HAP-1 (cell line): ENCODE measurements around the gene SMCO4.
"Not testable (repeated sequence)": the region's sequence is repeated elsewhere in the genome, so short reads cannot be mapped to it uniquely, and the experiment has no call there.

Experiments
- DNase-seq, 2 experiments: peaks; one replicate each; pipeline ENCODE4 v3.0.0-alpha.2; 2016 to 2020; ENCODE audit warnings: low spot score in 2 of 2
- H3K27me3 ChIP-seq: fragments of 250-450 bp; sonication (Bioruptor Pico); 2 replicates; pipeline ENCODE4 v1.5.1; 2020; ENCODE audit warnings: low read depth, mild to moderate bottlenecking, moderate library complexity
- H3K36me3 ChIP-seq: fragments of 250-450 bp; sonication (Bioruptor Pico); replicated peaks from 2 replicates; pipeline ENCODE4 v1.5.1; 2020; ENCODE audit warnings: mild to moderate bottlenecking
- H3K4me1 ChIP-seq: fragments of 250-450 bp; sonication (Bioruptor Pico); 2 replicates; pipeline ENCODE4 v1.5.1; 2020; ENCODE audit warnings: mild to moderate bottlenecking
- H3K4me3 ChIP-seq: fragments of 250-450 bp; sonication (Bioruptor Pico); 2 replicates; pipeline ENCODE4 v1.5.1; 2020; ENCODE audit warnings: mild to moderate bottlenecking, moderate library complexity
- H3K9me3 ChIP-seq: fragments of 250-450 bp; sonication (Bioruptor Pico); 2 replicates; pipeline ENCODE4 v1.5.1; 2020; ENCODE audit warnings: mild to moderate bottlenecking, moderate library complexity
- in situ Hi-C: fragments of 300-500 bp; cut with MboI; formaldehyde crosslinking; loops from 3 replicates; pipeline ENCODE4 v1.14.3; 2020; ENCODE audit warnings: low sequenced_read_pairs, inconsistent platforms, mixed read lengths

SMCO4 gene

DNA sequence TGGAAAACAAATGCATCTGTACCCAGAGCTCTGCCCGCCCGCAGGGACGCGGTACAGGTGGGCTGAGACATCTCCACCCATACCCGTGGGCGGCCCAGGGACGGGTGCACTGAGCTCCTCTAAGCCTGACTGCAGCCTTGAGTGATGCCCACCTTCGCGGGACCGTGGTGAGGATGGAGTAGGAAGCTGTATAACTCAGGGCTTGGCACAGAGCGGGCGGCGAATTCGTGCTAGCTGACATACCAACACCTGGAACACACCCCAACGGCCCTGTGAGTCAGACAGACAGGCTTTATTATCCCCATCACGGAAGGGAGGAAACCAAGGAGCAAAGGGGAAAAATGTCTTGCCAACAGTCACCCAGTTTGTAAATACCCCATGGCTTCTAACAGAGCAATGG, 61.9 kb downstream of the SMCO4 start:
- no peak for DNase-seq
- no peaks in the 10 kb centered on the region for H3K9me3 ChIP-seq
- peaks cover 10% of the 10 kb centered on the region for H3K4me1 ChIP-seq
- H3K4me3 ChIP-seq = no peak overlapping the region
- H3K27me3 ChIP-seq = no peaks in the 10 kb centered on the region
- in situ Hi-C loops = no loop called here
- no peaks in the 10 kb centered on the region; the same call in none of the 2 replicates for H3K36me3 ChIP-seq

- H3K4me3 ChIP-seq = no peak overlapping the region
- no peaks in the 10 kb centered on the region for H3K9me3 ChIP-seq
- H3K27me3 ChIP-seq = no peaks in the 10 kb centered on the region
- DNase-seq = no peak
- peaks cover 10% of the 10 kb centered on the region for H3K4me1 ChIP-seq
- in situ Hi-C loops = no loop called here
- no peaks in the 10 kb centered on the region; the same call in none of the 2 replicates for H3K36me3 ChIP-seq
Observed at GRCh38 chr11:93480756-93481155, 62.4 kb downstream of the SMCO4 start.

DNA sequence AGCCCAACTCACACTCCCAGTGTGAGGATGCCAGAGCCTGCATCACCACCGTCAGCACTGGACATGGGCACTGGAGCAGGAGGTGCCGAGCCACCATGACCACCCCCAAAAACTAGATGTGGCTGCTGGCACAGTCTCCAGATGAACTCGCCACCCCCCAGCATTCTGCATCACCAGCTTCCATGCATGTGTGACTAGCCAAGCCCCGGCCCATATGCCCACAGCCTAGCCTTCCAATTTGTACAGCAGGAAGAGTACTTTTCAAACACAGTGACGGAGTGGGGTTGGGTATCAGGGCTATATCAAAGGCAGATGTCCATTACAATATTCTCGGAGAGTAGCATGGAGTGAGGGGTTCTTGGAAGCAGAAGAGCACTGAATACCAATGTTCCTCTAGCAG, 62.9 kb downstream of the SMCO4 start:
- in situ Hi-C loops = no loop called here
- Histone ChIP-seq H3K27me3 (no peaks in the 10 kb centered on the region), H3K36me3 (no peaks in the 10 kb centered on the region; the same call in 1 of the 2 replicates), H3K4me3 (no peak overlapping the region), H3K4me1 (peaks cover 10% of the 10 kb centered on the region), H3K9me3 (no peaks in the 10 kb centered on the region)
- DNase-seq = no peak

DNA sequence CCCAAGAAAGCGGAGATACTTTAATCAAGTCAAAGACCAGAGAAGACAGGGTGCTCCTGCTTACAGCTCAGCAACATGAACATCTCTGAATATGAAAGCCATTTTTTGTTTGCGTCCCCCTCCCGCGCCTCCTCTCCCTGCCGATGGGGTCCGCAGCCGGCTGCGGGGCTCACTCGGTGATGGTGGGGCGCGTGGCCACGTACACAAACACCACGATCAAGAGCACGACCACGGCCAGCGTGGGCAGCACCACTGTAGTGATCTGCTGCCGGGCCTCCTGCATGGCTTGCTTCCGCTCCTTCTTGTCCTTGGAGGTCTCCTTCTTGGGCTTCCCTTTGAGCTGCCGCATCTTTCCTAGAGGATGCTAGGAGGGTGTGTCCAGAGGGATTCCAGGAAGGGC, 64.3 kb downstream of the SMCO4 start:
- Histone ChIP-seq H3K9me3 (no peaks in the 10 kb centered on the region), H3K27me3 (no peaks in the 10 kb centered on the region), H3K4me3 (no peak overlapping the region), H3K36me3 (no peaks in the 10 kb centered on the region; the same call in 1 of the 2 replicates), H3K4me1 (peaks cover 12% of the 10 kb centered on the region)
- in situ Hi-C loops = no loop called here
- DNase-seq = no peak

DNA sequence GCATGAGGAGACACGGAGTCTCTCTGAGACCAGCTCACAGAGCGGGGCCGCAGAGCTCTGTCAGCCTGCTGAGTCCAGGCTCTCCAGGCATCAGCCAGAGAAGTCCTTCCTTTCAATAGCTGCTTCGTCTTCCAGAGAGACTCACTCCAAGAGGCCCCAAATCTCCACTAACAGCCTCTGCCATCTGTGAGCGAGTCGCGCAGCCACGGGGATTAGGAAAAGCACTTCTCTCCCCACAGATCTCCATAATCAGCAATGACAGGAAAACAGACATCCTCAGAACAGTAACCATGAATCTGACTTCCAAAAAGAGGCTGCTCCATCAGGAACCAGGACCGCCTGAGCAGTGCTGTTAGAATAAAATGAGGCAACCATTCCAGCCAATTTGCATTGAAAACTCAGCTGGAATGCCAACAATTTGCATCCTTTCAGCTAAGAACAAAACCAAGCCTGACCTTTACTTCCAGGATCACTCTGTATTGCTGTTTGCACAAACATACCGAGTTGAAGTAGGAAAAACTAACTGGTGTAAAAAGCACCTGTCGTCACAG, 65.4 kb downstream of the SMCO4 start:
- H3K27me3 ChIP-seq = no peaks in the 10 kb centered on the region
- DNase-seq = peak; percentile 26 to 35
- H3K4me3 ChIP-seq = no peak overlapping the region
- no peaks in the 10 kb centered on the region for H3K9me3 ChIP-seq
- H3K36me3 ChIP-seq = no peaks in the 10 kb centered on the region; the same call in 1 of the 2 replicates
- in situ Hi-C loops = no loop called here
- H3K4me1 ChIP-seq = peaks cover 12% of the 10 kb centered on the region

- Histone ChIP-seq H3K36me3 (no peaks in the 10 kb centered on the region; the same call in 1 of the 2 replicates), H3K27me3 (no peaks in the 10 kb centered on the region), H3K9me3 (no peaks in the 10 kb centered on the region), H3K4me1 (peaks cover 12% of the 10 kb centered on the region), H3K4me3 (no peak overlapping the region)
- no peak for DNase-seq
- in situ Hi-C loops = no loop called here
Observed at GRCh38 chr11:93476796-93477195, 66.4 kb downstream of the SMCO4 start.

- H3K9me3 ChIP-seq = no peaks in the 10 kb centered on the region
- in situ Hi-C loops = no loop called here
- H3K4me1 ChIP-seq = peaks cover 12% of the 10 kb centered on the region
- H3K27me3 ChIP-seq = no peaks in the 10 kb centered on the region
- no peaks in the 10 kb centered on the region; the same call in 1 of the 2 replicates for H3K36me3 ChIP-seq
- DNase-seq = peak in 1 of 2 experiments; percentile 14
- no peak overlapping the region for H3K4me3 ChIP-seq
Observed at GRCh38 chr11:93474123-93474522, 69.1 kb downstream of the SMCO4 start.

DNA sequence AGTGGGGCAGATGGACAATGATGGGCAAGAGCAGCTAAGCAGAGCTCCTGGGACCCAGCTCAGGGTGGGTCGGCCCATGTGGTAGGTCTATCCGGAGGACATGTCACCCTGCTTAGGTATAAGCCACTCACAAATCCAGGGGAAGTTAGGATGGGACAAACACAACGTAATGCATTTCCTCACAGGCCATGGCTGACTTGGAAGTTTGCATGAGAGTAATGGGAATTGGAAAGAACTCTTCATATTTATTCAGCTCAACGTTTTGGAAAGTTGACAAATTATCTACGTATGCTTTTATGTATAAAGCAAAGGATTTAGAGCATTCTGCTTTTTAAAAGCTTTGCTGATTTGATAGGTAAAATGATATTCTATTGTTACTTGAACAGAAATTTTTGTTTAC, 74.9 kb downstream of the SMCO4 start:
- no peak for DNase-seq
- no peaks in the 10 kb centered on the region for H3K36me3 ChIP-seq
- no peaks in the 10 kb centered on the region for H3K27me3 ChIP-seq
- in situ Hi-C loops = no loop called here
- H3K4me3 ChIP-seq = no peak overlapping the region
- no peaks in the 10 kb centered on the region for H3K4me1 ChIP-seq
- H3K9me3 ChIP-seq = no peaks in the 10 kb centered on the region

- H3K27me3 ChIP-seq = no peaks in the 10 kb centered on the region
- H3K4me3 ChIP-seq = no peak overlapping the region
- H3K36me3 ChIP-seq = no peaks in the 10 kb centered on the region
- DNase-seq = no peak
- in situ Hi-C loops = no loop called here
- no peaks in the 10 kb centered on the region for H3K9me3 ChIP-seq
- no peaks in the 10 kb centered on the region for H3K4me1 ChIP-seq
Observed at GRCh38 chr11:93467054-93467453, 76.1 kb downstream of the SMCO4 start.

GRCh38 chr11:93464927-93465540, 78.2 kb downstream of the SMCO4 start:
- Histone ChIP-seq H3K36me3 (no peaks in the 10 kb centered on the region), H3K4me1 (no peaks in the 10 kb centered on the region), H3K4me3 (no peak overlapping the region), H3K27me3 (no peaks in the 10 kb centered on the region), H3K9me3 (no peaks in the 10 kb centered on the region)
- in situ Hi-C loops = no loop called here
- no peak for DNase-seq

GRCh38 chr11:93463666-93464065, 79.5 kb downstream of the SMCO4 start:
- DNase-seq, H3K36me3 ChIP-seq, H3K4me3 ChIP-seq, in situ Hi-C loops, H3K9me3 ChIP-seq, H3K27me3 ChIP-seq, H3K4me1 ChIP-seq: not testable (repeated sequence)

- H3K27me3 ChIP-seq = no peaks in the 10 kb centered on the region
- no peaks in the 10 kb centered on the region for H3K36me3 ChIP-seq
- H3K4me1 ChIP-seq = no peaks in the 10 kb centered on the region
- no peak for DNase-seq
- in situ Hi-C loops = no loop called here
- no peak overlapping the region for H3K4me3 ChIP-seq
- H3K9me3 ChIP-seq = no peaks in the 10 kb centered on the region
Observed at GRCh38 chr11:93458286-93458685, 84.9 kb downstream of the SMCO4 start.

- no peaks in the 10 kb centered on the region for H3K9me3 ChIP-seq
- no peak overlapping the region for H3K4me3 ChIP-seq
- peak; percentile 52 to 85 for DNase-seq
- no peaks in the 10 kb centered on the region for H3K36me3 ChIP-seq
- H3K27me3 ChIP-seq = no peaks in the 10 kb centered on the region
- in situ Hi-C loops = no loop called here
- peaks cover 3% of the 10 kb centered on the region; the same call in 1 of the 2 replicates for H3K4me1 ChIP-seq
Observed at GRCh38 chr11:93444617-93445073, 98.5 kb downstream of the SMCO4 start.

GRCh38 chr11:93443232-93443631, 100.0 kb downstream of the SMCO4 start:
- H3K9me3 ChIP-seq, DNase-seq, H3K36me3 ChIP-seq, in situ Hi-C loops, H3K4me3 ChIP-seq, H3K4me1 ChIP-seq, H3K27me3 ChIP-seq: not testable (repeated sequence)
